HCT116 (cell line): ENCODE data around the gene OLA1.

Experiments used
- CEBPB ChIP-seq: IDR thresholded peaks from 2 replicates; pipeline ENCODE4 v1.6.1; 2012; ENCODE audit warnings: low read depth
- POLR2A ChIP-seq: IDR thresholded peaks from 2 replicates; pipeline ENCODE4 v1.7.0; 2011; ENCODE audit warnings: borderline replicate concordance; ENCODE audit not compliant: insufficient read depth, insufficient read length; ENCODE audit errors: extremely low read depth
- POLR2AphosphoS5 ChIP-seq: IDR thresholded peaks from 2 replicates; pipeline ENCODE4 v1.6.1; 2011; ENCODE audit warnings: mild to moderate bottlenecking, low read depth, low read length, moderate library complexity
- RAD21 ChIP-seq: IDR thresholded peaks from 2 replicates; pipeline ENCODE4 v1.6.1; 2012; ENCODE audit warnings: low read depth, mild to moderate bottlenecking
- YY1 ChIP-seq: IDR thresholded peaks from 2 replicates; pipeline ENCODE4 v1.6.1; 2011; ENCODE audit warnings: low read length, low read depth, moderate library complexity, mild to moderate bottlenecking; ENCODE audit not compliant: insufficient replicate concordance; ENCODE audit errors: extremely low read depth
- TF ChIP-seq, protein P1 (sequence below), 3 experiments: fragments of 200-600 bp in 1 of 3; sonication (generic) in 1 of 3; IDR thresholded peaks in 2 of 3; conservative IDR thresholded peaks in 1 of 3; 2 replicates each; pipeline ENCODE4 v1.5.1; 2012 to 2017; ENCODE audit warnings: low read depth in 2 of 3, low read length in 2 of 3, antibody characterized with exemption in 1 of 3, borderline replicate concordance in 1 of 3, control low read depth in 1 of 3, mild to moderate bottlenecking in 1 of 3, mixed read lengths in 1 of 3, mixed run types in 1 of 3, moderate library complexity in 1 of 3; ENCODE audit not compliant: insufficient read depth in 1 of 3
- TF ChIP-seq, protein P2 (sequence below): IDR thresholded peaks from 2 replicates; pipeline ENCODE4 v1.6.1; 2011; ENCODE audit warnings: mild to moderate bottlenecking, low read length, moderate library complexity; ENCODE audit not compliant: insufficient replicate concordance; ENCODE audit errors: extremely low read depth

DNA sequence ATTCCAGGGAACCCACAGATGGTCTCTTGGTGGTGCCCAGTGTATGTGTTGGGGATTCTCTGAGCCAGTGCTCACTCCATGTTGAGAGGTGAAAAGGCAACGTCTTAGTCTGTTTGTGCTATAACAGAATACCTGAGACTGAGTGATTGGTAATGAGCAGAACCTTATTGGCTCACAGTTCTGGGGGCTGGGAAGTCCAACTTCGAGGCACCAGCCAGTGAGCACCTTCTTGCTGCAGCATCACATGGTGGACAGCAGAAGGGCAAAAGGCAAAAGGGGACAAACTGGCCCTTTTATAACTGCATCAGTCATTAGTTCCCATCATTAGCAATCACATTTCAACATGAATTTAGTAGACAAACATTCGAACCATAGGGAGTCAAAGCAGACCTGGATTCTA is 202.2 kb downstream of the OLA1 start:
- no peak for TF ChIP-seq CEBPB
- TF ChIP-seq, protein P1, sequence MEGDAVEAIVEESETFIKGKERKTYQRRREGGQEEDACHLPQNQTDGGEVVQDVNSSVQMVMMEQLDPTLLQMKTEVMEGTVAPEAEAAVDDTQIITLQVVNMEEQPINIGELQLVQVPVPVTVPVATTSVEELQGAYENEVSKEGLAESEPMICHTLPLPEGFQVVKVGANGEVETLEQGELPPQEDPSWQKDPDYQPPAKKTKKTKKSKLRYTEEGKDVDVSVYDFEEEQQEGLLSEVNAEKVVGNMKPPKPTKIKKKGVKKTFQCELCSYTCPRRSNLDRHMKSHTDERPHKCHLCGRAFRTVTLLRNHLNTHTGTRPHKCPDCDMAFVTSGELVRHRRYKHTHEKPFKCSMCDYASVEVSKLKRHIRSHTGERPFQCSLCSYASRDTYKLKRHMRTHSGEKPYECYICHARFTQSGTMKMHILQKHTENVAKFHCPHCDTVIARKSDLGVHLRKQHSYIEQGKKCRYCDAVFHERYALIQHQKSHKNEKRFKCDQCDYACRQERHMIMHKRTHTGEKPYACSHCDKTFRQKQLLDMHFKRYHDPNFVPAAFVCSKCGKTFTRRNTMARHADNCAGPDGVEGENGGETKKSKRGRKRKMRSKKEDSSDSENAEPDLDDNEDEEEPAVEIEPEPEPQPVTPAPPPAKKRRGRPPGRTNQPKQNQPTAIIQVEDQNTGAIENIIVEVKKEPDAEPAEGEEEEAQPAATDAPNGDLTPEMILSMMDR (IDR thresholded peaks at IDR 0.05 in 2 of 3, conservative IDR thresholded peaks at IDR 0.05 in 1 of 3; ENCODE audit: borderline replicate concordance in 1 of 3, insufficient read depth in 1 of 3, low read depth in 2 of 3, low read length in 2 of 3): no peak
- no peak for TF ChIP-seq RAD21
- TF ChIP-seq, protein P2, sequence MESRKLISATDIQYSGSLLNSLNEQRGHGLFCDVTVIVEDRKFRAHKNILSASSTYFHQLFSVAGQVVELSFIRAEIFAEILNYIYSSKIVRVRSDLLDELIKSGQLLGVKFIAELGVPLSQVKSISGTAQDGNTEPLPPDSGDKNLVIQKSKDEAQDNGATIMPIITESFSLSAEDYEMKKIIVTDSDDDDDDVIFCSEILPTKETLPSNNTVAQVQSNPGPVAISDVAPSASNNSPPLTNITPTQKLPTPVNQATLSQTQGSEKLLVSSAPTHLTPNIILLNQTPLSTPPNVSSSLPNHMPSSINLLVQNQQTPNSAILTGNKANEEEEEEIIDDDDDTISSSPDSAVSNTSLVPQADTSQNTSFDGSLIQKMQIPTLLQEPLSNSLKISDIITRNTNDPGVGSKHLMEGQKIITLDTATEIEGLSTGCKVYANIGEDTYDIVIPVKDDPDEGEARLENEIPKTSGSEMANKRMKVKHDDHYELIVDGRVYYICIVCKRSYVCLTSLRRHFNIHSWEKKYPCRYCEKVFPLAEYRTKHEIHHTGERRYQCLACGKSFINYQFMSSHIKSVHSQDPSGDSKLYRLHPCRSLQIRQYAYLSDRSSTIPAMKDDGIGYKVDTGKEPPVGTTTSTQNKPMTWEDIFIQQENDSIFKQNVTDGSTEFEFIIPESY: no peak
- TF ChIP-seq POLR2A: no peak
- TF ChIP-seq POLR2AphosphoS5: no peak
- TF ChIP-seq YY1: no peak
